ENCODE data around the gene SENP5. TPM values are rescaled to one million over a fixed set of nuclear protein-coding genes. Genes with fewer than 3 reads are reported as not detected.

SENP5 gene
- total and polyA plus RNA-seq, 9 of the 15 experiments (the other 6 are each of a cell fraction or from before 2014, with no cell fraction given): 18.3 to 59.7 (median 35.8) TPM

DNA sequence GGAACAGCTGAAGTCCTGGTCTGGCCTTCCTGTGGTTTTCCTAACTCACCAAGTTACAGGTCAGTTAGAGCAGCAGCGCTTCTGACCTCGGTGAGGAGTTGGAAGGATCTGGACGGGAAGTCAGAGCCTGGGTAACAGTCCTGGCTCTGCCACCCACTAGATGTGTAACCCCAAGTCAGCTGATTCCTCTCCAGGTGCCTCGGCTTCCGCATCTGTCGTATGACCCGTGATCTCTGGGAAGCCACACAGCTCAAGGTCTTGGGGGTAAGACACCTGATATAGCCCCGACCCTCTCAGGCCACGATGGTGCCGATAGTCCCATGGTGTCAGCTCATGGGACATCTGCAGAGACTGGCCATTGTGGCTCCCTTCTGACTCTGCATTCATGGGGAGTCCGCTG is 109.2 kb downstream of the SENP5 start:
- Histone ChIP-seq H3K27ac (ENCODE audit: extremely low read depth, low read depth, low read length) (no peak overlapping the region), H3K9ac (ENCODE audit: insufficient read depth in 1 of 2, low read depth in 2 of 2, low read length in 2 of 2) (peak overlapping the region in 1 of 2 experiments; percentile 54; a peak in 2 of 4 replicates), H3K4me3 (no peak overlapping the region), H3K9me3 (replicated peaks; ENCODE audit: control insufficient read depth, insufficient read depth, low read depth, low read length) (peaks cover 5% of the 10 kb centered on the region; the same call in 1 of the 2 replicates), H3K27me3 (ENCODE audit: control insufficient read depth in 2 of 2, insufficient read depth in 2 of 2, low read length in 2 of 2) (no peaks in the 10 kb centered on the region), H3K79me2 (ENCODE audit: control insufficient read depth, insufficient read depth, low read length) (no peaks in the 10 kb centered on the region), H3K4me1 (replicated peaks in 1 of 2; ENCODE audit: control insufficient read depth in 2 of 2, insufficient read depth in 2 of 2, low read length in 2 of 2) (peaks cover 15 to 17% of the 10 kb centered on the region in 2 experiments; a peak in 4 of 5 replicates), H2AFZ (ENCODE audit: low read depth, low read length) (no peak overlapping the region), H3K36me3 (ENCODE audit: control insufficient read depth, insufficient read depth, low read length) (no peaks in the 10 kb centered on the region), H4K20me1 (replicated peaks; ENCODE audit: control insufficient read depth, insufficient read depth, low read length) (no peaks in the 10 kb centered on the region), H3K4me2 (ENCODE audit: insufficient read depth, low read length) (no peak overlapping the region), H3K9me1 (ENCODE audit: control insufficient read depth, insufficient read depth, low read length) (no peaks in the 10 kb centered on the region)
- TF ChIP-seq ZNF778 (CRISPR knock-in tag; IDR thresholded peaks at IDR 0.05) (no peak), SAP30 (IDR thresholded peaks at IDR 0.05; ENCODE audit: borderline replicate concordance, insufficient read depth, low read depth, low read length, poor library complexity, severe bottlenecking) (no peak), ZNF644 (tag; IDR thresholded peaks at IDR 0.05; ENCODE audit: low read depth) (no peak), KAT7 (CRISPR knock-in tag; IDR thresholded peaks at IDR 0.05; ENCODE audit: borderline replicate concordance) (no peak), XRCC4 (IDR thresholded peaks at IDR 0.05; ENCODE audit: extremely low read depth, insufficient read depth, insufficient read length) (no peak)
- TF ChIP-seq, protein P1, sequence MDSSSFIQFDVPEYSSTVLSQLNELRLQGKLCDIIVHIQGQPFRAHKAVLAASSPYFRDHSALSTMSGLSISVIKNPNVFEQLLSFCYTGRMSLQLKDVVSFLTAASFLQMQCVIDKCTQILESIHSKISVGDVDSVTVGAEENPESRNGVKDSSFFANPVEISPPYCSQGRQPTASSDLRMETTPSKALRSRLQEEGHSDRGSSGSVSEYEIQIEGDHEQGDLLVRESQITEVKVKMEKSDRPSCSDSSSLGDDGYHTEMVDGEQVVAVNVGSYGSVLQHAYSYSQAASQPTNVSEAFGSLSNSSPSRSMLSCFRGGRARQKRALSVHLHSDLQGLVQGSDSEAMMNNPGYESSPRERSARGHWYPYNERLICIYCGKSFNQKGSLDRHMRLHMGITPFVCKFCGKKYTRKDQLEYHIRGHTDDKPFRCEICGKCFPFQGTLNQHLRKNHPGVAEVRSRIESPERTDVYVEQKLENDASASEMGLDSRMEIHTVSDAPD (CRISPR knock-in tag; IDR thresholded peaks at IDR 0.05): no peak
- in situ Hi-C loops (cut with MboI): loop anchor here (10.0 to 25.0 kb wide), 3 partner anchors 208 to 535 kb away; no protein-coding TSS in a partner anchor
- ATAC-seq: no peak
- CTCF ChIA-PET (ENCODE audit: low intra/inter-chr PET ratio): no interaction called here
- intact Hi-C loops (cut with micrococcal nuclease): no loop called here
- POLR2A ChIA-PET: interaction anchor here (0.6 kb wide), 2 partner anchors 14 to 386 kb away, joined by 3 read pairs; no protein-coding TSS in a partner anchor
- DNase-seq (ENCODE audit: extremely low read depth in 1 of 4, low spot score in 3 of 4): no peak
- BruUV-seq (replicated peaks): no TSS peak
- 67% methylated on average over 10 of the region's 11 CpGs for WGBS (ENCODE audit: insufficient coverage, low coverage, missing lambda C conversion rate)
- FAIRE-seq: no peak

All from K562 (cell line).